Right lobe of liver (tissue), 4 donors: ENCODE data around the gene PRSS8.
"Not testable (repeated sequence)": the region's sequence is repeated elsewhere in the genome, so short reads cannot be mapped to it uniquely, and the experiment has no call there.

Source experiments
- POLR2A ChIP-seq: fragments of 450-650 bp; IDR thresholded peaks from one replicate; pipeline ENCODE4 v1.6.1; 2017; ENCODE audit warnings: antibody characterized with exemption, mild to moderate bottlenecking
- TF ChIP-seq, protein P1 (sequence below), 4 donors: fragments of 200-600 bp in 3 of 4; fragments of 450-650 bp in 1 of 4; IDR thresholded peaks; one replicate each; pipeline versions ENCODE4 v1.5.1 to v1.8.0; 2016 to 2022; ENCODE audit warnings: antibody characterized with exemption in 4 of 4, mild to moderate bottlenecking in 2 of 4
- donor health status: DM: no; HTN: no; CAD: no.
- donor health status: DM: no; HTN: no; CAD: no.
- donor health status: DM: no; HTN: yes; CAD: no.

- TF ChIP-seq, protein P1, sequence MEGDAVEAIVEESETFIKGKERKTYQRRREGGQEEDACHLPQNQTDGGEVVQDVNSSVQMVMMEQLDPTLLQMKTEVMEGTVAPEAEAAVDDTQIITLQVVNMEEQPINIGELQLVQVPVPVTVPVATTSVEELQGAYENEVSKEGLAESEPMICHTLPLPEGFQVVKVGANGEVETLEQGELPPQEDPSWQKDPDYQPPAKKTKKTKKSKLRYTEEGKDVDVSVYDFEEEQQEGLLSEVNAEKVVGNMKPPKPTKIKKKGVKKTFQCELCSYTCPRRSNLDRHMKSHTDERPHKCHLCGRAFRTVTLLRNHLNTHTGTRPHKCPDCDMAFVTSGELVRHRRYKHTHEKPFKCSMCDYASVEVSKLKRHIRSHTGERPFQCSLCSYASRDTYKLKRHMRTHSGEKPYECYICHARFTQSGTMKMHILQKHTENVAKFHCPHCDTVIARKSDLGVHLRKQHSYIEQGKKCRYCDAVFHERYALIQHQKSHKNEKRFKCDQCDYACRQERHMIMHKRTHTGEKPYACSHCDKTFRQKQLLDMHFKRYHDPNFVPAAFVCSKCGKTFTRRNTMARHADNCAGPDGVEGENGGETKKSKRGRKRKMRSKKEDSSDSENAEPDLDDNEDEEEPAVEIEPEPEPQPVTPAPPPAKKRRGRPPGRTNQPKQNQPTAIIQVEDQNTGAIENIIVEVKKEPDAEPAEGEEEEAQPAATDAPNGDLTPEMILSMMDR (IDR thresholded peaks at IDR 0.05), result not testable (repeated sequence)
- TF ChIP-seq POLR2A, result not testable (repeated sequence)
Measured at GRCh38 chr16:31141071-31141469, 5.5 kb upstream of the PRSS8 start.
